Measurements from ENCODE around the gene PLA2G12B. TPM values are rescaled to one million over a fixed set of nuclear protein-coding genes. Genes with fewer than 3 reads are reported as not detected.
"Not testable (repeated sequence)": the region's sequence is repeated elsewhere in the genome, so short reads cannot be mapped to it uniquely, and the experiment has no call there.

The PLA2G12B gene
- total RNA-seq, 1 donor from 2014 or later: not detected

- no peak for DNase-seq (ENCODE audit: low spot score)
- Mint-ChIP-seq H3K4me1 (ENCODE audit: low read depth) (no peaks in the 10 kb centered on the region), H3K27ac (no peak overlapping the region), H3K27me3 (ENCODE audit: low read depth) (peaks cover 5% of the 10 kb centered on the region), H3K4me3 (ENCODE audit: low read depth) (no peak overlapping the region), H3K9me3 (peaks cover 1% of the 10 kb centered on the region), H3K36me3 (ENCODE audit: low read depth) (no peaks in the 10 kb centered on the region)
- intact Hi-C loops (cut with micrococcal nuclease): no loop called here
Observed at GRCh38 chr10:72927485-72927884, 27.1 kb downstream of the PLA2G12B start.

- Mint-ChIP-seq H3K27me3 (ENCODE audit: low read depth) (peaks cover 13% of the 10 kb centered on the region), H3K4me3 (ENCODE audit: low read depth) (no peak overlapping the region)
- intact Hi-C loops (cut with micrococcal nuclease): no loop called here
Observed at GRCh38 chr10:72925951-72926465, 28.6 kb downstream of the PLA2G12B start.

GRCh38 chr10:72924351-72924750 lies 30.3 kb downstream of the PLA2G12B start:
- DNase-seq (ENCODE audit: low spot score): no peak
- Mint-ChIP-seq H3K4me1 (ENCODE audit: low read depth) (no peaks in the 10 kb centered on the region), H3K27me3 (ENCODE audit: low read depth) (peaks cover 26% of the 10 kb centered on the region), H3K4me3 (ENCODE audit: low read depth) (no peak overlapping the region), H3K27ac (no peak overlapping the region), H3K9me3 (peaks cover 12% of the 10 kb centered on the region), H3K36me3 (ENCODE audit: low read depth) (no peaks in the 10 kb centered on the region)
- intact Hi-C loops (cut with micrococcal nuclease): no loop called here

More at GRCh38 chr10:72925951-72926465, 28.6 kb downstream of the PLA2G12B start:
- DNase-seq (ENCODE audit: low spot score): no peak
- H3K27ac Mint-ChIP-seq: no peak overlapping the region
- H3K4me1 Mint-ChIP-seq (ENCODE audit: low read depth): no peaks in the 10 kb centered on the region
- peaks cover 10% of the 10 kb centered on the region for H3K9me3 Mint-ChIP-seq
- H3K36me3 Mint-ChIP-seq (ENCODE audit: low read depth): no peaks in the 10 kb centered on the region

GRCh38 chr10:72921147-72921683 lies 33.4 kb downstream of the PLA2G12B start:
- H3K27ac Mint-ChIP-seq; H3K4me1 Mint-ChIP-seq (ENCODE audit: low read depth); DNase-seq (ENCODE audit: low spot score); H3K4me3 Mint-ChIP-seq (ENCODE audit: low read depth); intact Hi-C loops (cut with micrococcal nuclease); H3K36me3 Mint-ChIP-seq (ENCODE audit: low read depth): not testable (repeated sequence)
- Mint-ChIP-seq H3K27me3 (ENCODE audit: low read depth) (peaks cover 34% of the 10 kb centered on the region), H3K9me3 (peaks cover 12% of the 10 kb centered on the region)

GRCh38 chr10:72918352-72918751 lies 36.3 kb downstream of the PLA2G12B start:
- Mint-ChIP-seq H3K36me3 (ENCODE audit: low read depth) (no peaks in the 10 kb centered on the region), H3K9me3 (peaks cover 12% of the 10 kb centered on the region), H3K27me3 (ENCODE audit: low read depth) (peaks cover 29% of the 10 kb centered on the region), H3K4me3 (ENCODE audit: low read depth) (no peak overlapping the region), H3K4me1 (ENCODE audit: low read depth) (peaks cover 3% of the 10 kb centered on the region), H3K27ac (no peak overlapping the region)
- intact Hi-C loops (cut with micrococcal nuclease): no loop called here
- no peak for DNase-seq (ENCODE audit: low spot score)

- H3K27ac Mint-ChIP-seq; DNase-seq (ENCODE audit: low spot score); intact Hi-C loops (cut with micrococcal nuclease); H3K4me3 Mint-ChIP-seq (ENCODE audit: low read depth); H3K4me1 Mint-ChIP-seq (ENCODE audit: low read depth); H3K36me3 Mint-ChIP-seq (ENCODE audit: low read depth): not testable (repeated sequence)
- Mint-ChIP-seq H3K27me3 (ENCODE audit: low read depth) (peaks cover 29% of the 10 kb centered on the region), H3K9me3 (peaks cover 12% of the 10 kb centered on the region)
Observed at GRCh38 chr10:72917803-72918332, 36.7 kb downstream of the PLA2G12B start.

GRCh38 chr10:72917201-72917600 lies 37.4 kb downstream of the PLA2G12B start:
- H3K27ac Mint-ChIP-seq; intact Hi-C loops (cut with micrococcal nuclease); DNase-seq (ENCODE audit: low spot score); H3K9me3 Mint-ChIP-seq; H3K4me3 Mint-ChIP-seq (ENCODE audit: low read depth); H3K4me1 Mint-ChIP-seq (ENCODE audit: low read depth); H3K36me3 Mint-ChIP-seq (ENCODE audit: low read depth): not testable (repeated sequence)
- H3K27me3 Mint-ChIP-seq (ENCODE audit: low read depth): peaks cover 26% of the 10 kb centered on the region

- no peak for DNase-seq (ENCODE audit: low spot score)
- Mint-ChIP-seq H3K36me3 (ENCODE audit: low read depth) (no peaks in the 10 kb centered on the region), H3K4me3 (ENCODE audit: low read depth) (no peak overlapping the region), H3K9me3 (no peaks in the 10 kb centered on the region), H3K27ac (no peak overlapping the region), H3K27me3 (ENCODE audit: low read depth) (peaks cover 7% of the 10 kb centered on the region), H3K4me1 (ENCODE audit: low read depth) (peaks cover 3% of the 10 kb centered on the region)
- intact Hi-C loops (cut with micrococcal nuclease): no loop called here
Observed at GRCh38 chr10:72913287-72913686, 41.3 kb downstream of the PLA2G12B start.

- no peaks in the 10 kb centered on the region for H3K36me3 Mint-ChIP-seq (ENCODE audit: low read depth)
- no peak for DNase-seq (ENCODE audit: low spot score)
- peaks cover 3% of the 10 kb centered on the region for H3K27me3 Mint-ChIP-seq (ENCODE audit: low read depth)
- H3K27ac Mint-ChIP-seq: no peak overlapping the region
- no peaks in the 10 kb centered on the region for H3K9me3 Mint-ChIP-seq
- no peak overlapping the region for H3K4me3 Mint-ChIP-seq (ENCODE audit: low read depth)
- no peaks in the 10 kb centered on the region for H3K4me1 Mint-ChIP-seq (ENCODE audit: low read depth)
- intact Hi-C loops (cut with micrococcal nuclease): no loop called here
Observed at GRCh38 chr10:72912736-72913135, 41.9 kb downstream of the PLA2G12B start.

GRCh38 chr10:72911758-72912157 lies 42.8 kb downstream of the PLA2G12B start:
- H3K27me3 Mint-ChIP-seq (ENCODE audit: low read depth): peaks cover 2% of the 10 kb centered on the region
- no peaks in the 10 kb centered on the region for H3K36me3 Mint-ChIP-seq (ENCODE audit: low read depth)
- H3K4me1 Mint-ChIP-seq (ENCODE audit: low read depth): no peaks in the 10 kb centered on the region
- no peak overlapping the region for H3K27ac Mint-ChIP-seq
- DNase-seq (ENCODE audit: low spot score): no peak
- no peak overlapping the region for H3K4me3 Mint-ChIP-seq (ENCODE audit: low read depth)
- intact Hi-C loops (cut with micrococcal nuclease): no loop called here
- no peaks in the 10 kb centered on the region for H3K9me3 Mint-ChIP-seq

GRCh38 chr10:72910705-72911104 lies 43.9 kb downstream of the PLA2G12B start:
- no peak overlapping the region for H3K4me3 Mint-ChIP-seq (ENCODE audit: low read depth)

GRCh38 chr10:72906446-72906845 lies 48.2 kb downstream of the PLA2G12B start:
- Mint-ChIP-seq H3K27ac (no peak overlapping the region), H3K36me3 (ENCODE audit: low read depth) (no peaks in the 10 kb centered on the region), H3K4me3 (ENCODE audit: low read depth) (no peak overlapping the region), H3K9me3 (no peaks in the 10 kb centered on the region), H3K4me1 (ENCODE audit: low read depth) (peaks cover 3% of the 10 kb centered on the region), H3K27me3 (ENCODE audit: low read depth) (peaks cover 2% of the 10 kb centered on the region)
- intact Hi-C loops (cut with micrococcal nuclease): no loop called here
- DNase-seq (ENCODE audit: low spot score): no peak

More at GRCh38 chr10:72910705-72911104, 43.9 kb downstream of the PLA2G12B start:
- Mint-ChIP-seq H3K27me3 (ENCODE audit: low read depth) (peaks cover 2% of the 10 kb centered on the region), H3K4me1 (ENCODE audit: low read depth) (no peaks in the 10 kb centered on the region), H3K9me3 (no peaks in the 10 kb centered on the region), H3K36me3 (ENCODE audit: low read depth) (no peaks in the 10 kb centered on the region), H3K27ac (no peak overlapping the region)
- DNase-seq (ENCODE audit: low spot score): no peak
- intact Hi-C loops (cut with micrococcal nuclease): no loop called here

- H3K36me3 Mint-ChIP-seq (ENCODE audit: low read depth): no peaks in the 10 kb centered on the region
- H3K27ac Mint-ChIP-seq: no peak overlapping the region
- DNase-seq (ENCODE audit: low spot score): no peak
- no peaks in the 10 kb centered on the region for H3K27me3 Mint-ChIP-seq (ENCODE audit: low read depth)
- intact Hi-C loops (cut with micrococcal nuclease): no loop called here
- no peaks in the 10 kb centered on the region for H3K9me3 Mint-ChIP-seq
- peaks cover 3% of the 10 kb centered on the region for H3K4me1 Mint-ChIP-seq (ENCODE audit: low read depth)
- H3K4me3 Mint-ChIP-seq (ENCODE audit: low read depth): no peak overlapping the region
Observed at GRCh38 chr10:72904806-72905205, 49.8 kb downstream of the PLA2G12B start.

Data from activated T-helper 2 cell treated with anti-CD3 and anti-CD28 coated beads, Interferon-gamma antibody, Interleukin-2, Interleukin-4, amounts not matched to agents 10 μg/mL and 5 μg/mL and 100 μg/mL, durations not matched to agents 14 hours and 24 hours and 36 hours (primary cell).